Activated CD4-positive, alpha-beta T cell treated with anti-CD3 and anti-CD28 coated beads, Interleukin-2, amount 50 U/mL, for 48 hours (primary cell): ENCODE measurements around the gene INSYN2B.
"Not testable (repeated sequence)": the region's sequence is repeated elsewhere in the genome, so short reads cannot be mapped to it uniquely, and the experiment has no call there.

Source experiments
- DNase-seq, 2 experiments: peaks; one replicate each; pipeline ENCODE4 v3.0.0-alpha.2; 2020

Gene INSYN2B

GRCh38 chr5:169970911-169971765, 9.2 kb downstream of the INSYN2B start:
- DNase-seq: no peak

GRCh38 chr5:169970339-169970738, 10.0 kb downstream of the INSYN2B start:
- DNase-seq: no peak

- DNase-seq: no peak
These were observed 16.0 kb downstream of the INSYN2B start for GRCh38 chr5:169964246-169964645.

- no peak for DNase-seq
These were observed 19.6 kb downstream of the INSYN2B start for GRCh38 chr5:169960659-169961058.

- DNase-seq: no peak
These were observed 22.0 kb downstream of the INSYN2B start for GRCh38 chr5:169958278-169958677.

GRCh38 chr5:169956756-169957155, 23.5 kb downstream of the INSYN2B start:
- no peak for DNase-seq

GRCh38 chr5:169956126-169956525, 24.2 kb downstream of the INSYN2B start:
- DNase-seq: no peak

- no peak for DNase-seq
These were observed 25.5 kb downstream of the INSYN2B start for GRCh38 chr5:169954786-169955185.

- DNase-seq: not testable (repeated sequence)
These were observed 27.1 kb downstream of the INSYN2B start for GRCh38 chr5:169953196-169953595.

- no peak for DNase-seq
These were observed 30.0 kb downstream of the INSYN2B start for GRCh38 chr5:169950333-169950732.

- no peak for DNase-seq
These were observed 33.5 kb downstream of the INSYN2B start for GRCh38 chr5:169946743-169947295.

GRCh38 chr5:169945831-169946261, 34.4 kb downstream of the INSYN2B start:
- DNase-seq: no peak

- DNase-seq: no peak
These were observed 35.2 kb downstream of the INSYN2B start for GRCh38 chr5:169944922-169945680.

- DNase-seq: no peak
These were observed 36.2 kb downstream of the INSYN2B start for GRCh38 chr5:169944115-169944514.

GRCh38 chr5:169943026-169943425, 37.3 kb downstream of the INSYN2B start:
- DNase-seq: no peak

- DNase-seq: no peak
These were observed 38.1 kb downstream of the INSYN2B start for GRCh38 chr5:169942181-169942580.

- DNase-seq: no peak
These were observed 38.8 kb downstream of the INSYN2B start for GRCh38 chr5:169941542-169941941.

- DNase-seq: no peak
These were observed 40.6 kb downstream of the INSYN2B start for GRCh38 chr5:169939731-169940130.

- no peak for DNase-seq
These were observed 41.9 kb downstream of the INSYN2B start for GRCh38 chr5:169938439-169938838.

- DNase-seq: no peak
These were observed 44.5 kb downstream of the INSYN2B start for GRCh38 chr5:169935762-169936161.

- no peak for DNase-seq
These were observed 45.3 kb downstream of the INSYN2B start for GRCh38 chr5:169934990-169935389.

GRCh38 chr5:169933616-169934015, 46.7 kb downstream of the INSYN2B start:
- no peak for DNase-seq

GRCh38 chr5:169933127-169933526, 47.2 kb downstream of the INSYN2B start:
- no peak for DNase-seq

- DNase-seq: no peak
These were observed 56.3 kb downstream of the INSYN2B start for GRCh38 chr5:169923988-169924387.
